Lower leg skin (tissue), 3 donors: ENCODE results near the gene RRP1B.

Experiments used
- POLR2A ChIP-seq, 2 donors: fragments of 450-650 bp; IDR thresholded peaks; one replicate each; pipeline ENCODE4 v1.6.1; 2016 to 2017; ENCODE audit warnings: antibody characterized with exemption in 2 of 2, mild to moderate bottlenecking in 1 of 2, moderate library complexity in 1 of 2
- TF ChIP-seq, protein P1 (sequence below), 3 donors: fragments of 450-650 bp; IDR thresholded peaks; one replicate each; pipeline ENCODE4 v1.5.1; 2016; ENCODE audit warnings: antibody characterized with exemption in 3 of 3, mild to moderate bottlenecking in 3 of 3, moderate library complexity in 2 of 3

DNA sequence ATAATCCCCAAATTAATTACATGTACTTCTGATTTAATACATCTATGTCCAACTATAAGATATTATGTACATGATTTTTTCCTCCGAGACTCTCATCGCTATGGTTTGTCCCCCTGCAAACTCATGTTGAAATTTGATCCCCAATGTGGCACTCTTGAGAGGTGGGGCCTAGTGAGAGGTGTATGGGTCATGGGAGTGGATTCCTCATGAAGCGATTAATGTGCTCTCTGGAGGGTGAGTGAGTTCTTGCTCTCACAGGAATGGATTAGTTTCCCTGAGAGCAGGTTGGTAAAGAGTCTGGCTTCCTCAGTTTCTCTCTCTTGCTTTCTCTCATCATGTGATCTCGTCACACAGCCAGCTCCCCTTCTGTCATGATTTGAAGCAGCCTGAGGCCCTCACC, 16.2 kb upstream of the RRP1B start:
- TF ChIP-seq, protein P1, sequence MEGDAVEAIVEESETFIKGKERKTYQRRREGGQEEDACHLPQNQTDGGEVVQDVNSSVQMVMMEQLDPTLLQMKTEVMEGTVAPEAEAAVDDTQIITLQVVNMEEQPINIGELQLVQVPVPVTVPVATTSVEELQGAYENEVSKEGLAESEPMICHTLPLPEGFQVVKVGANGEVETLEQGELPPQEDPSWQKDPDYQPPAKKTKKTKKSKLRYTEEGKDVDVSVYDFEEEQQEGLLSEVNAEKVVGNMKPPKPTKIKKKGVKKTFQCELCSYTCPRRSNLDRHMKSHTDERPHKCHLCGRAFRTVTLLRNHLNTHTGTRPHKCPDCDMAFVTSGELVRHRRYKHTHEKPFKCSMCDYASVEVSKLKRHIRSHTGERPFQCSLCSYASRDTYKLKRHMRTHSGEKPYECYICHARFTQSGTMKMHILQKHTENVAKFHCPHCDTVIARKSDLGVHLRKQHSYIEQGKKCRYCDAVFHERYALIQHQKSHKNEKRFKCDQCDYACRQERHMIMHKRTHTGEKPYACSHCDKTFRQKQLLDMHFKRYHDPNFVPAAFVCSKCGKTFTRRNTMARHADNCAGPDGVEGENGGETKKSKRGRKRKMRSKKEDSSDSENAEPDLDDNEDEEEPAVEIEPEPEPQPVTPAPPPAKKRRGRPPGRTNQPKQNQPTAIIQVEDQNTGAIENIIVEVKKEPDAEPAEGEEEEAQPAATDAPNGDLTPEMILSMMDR (IDR thresholded peaks at IDR 0.05), result no peak
- TF ChIP-seq POLR2A (IDR thresholded peaks at IDR 0.05), result no peak
